ENCODE measurements around the gene PIPOX. TPM values are rescaled to one million over a fixed set of nuclear protein-coding genes. Genes with fewer than 3 reads are reported as not detected.

The PIPOX gene
- total and polyA plus RNA-seq, 2 of the 8 experiments (the other 6 are each of a cell fraction or from before 2014, with no cell fraction given) = 57.2 to 99.6 TPM

- Histone ChIP-seq H3K27ac (ENCODE audit: low read depth, low read length) (no peak overlapping the region), H4K8ac (ENCODE audit: extremely low read depth, insufficient read depth, low read length) (no peak overlapping the region; the same call in 1 of the 2 replicates), H3K9me3 (ENCODE audit: insufficient read depth in 2 of 2, low read depth in 1 of 2, low read length in 1 of 2) (no peaks in the 10 kb centered on the region), H4K5ac (ENCODE audit: insufficient read length, low read depth, low read length) (no peak overlapping the region), H2AFZ (ENCODE audit: low read length) (no peak overlapping the region), H3K4me2 (ENCODE audit: insufficient read depth in 1 of 2, low read depth in 2 of 2, low read length in 2 of 2) (no peak overlapping the region), H4K91ac (replicated peaks; ENCODE audit: insufficient read length, low read length) (peak overlapping the region; percentile 56), H2BK20ac (ENCODE audit: low read length) (0 out of 2 replicates have a peak overlapping the region, but pooled peaks have one; percentile 27), H2AK5ac (ENCODE audit: low read depth, low read length) (peak overlapping the region; percentile 68), H2BK5ac (ENCODE audit: low read depth, low read length) (peak overlapping the region; percentile 16; the same call in 1 of the 2 replicates), H3K23me2 (ENCODE audit: low read depth, low read length) (peaks cover 4% of the 10 kb centered on the region; the same call in 1 of the 2 replicates), H3K18ac (ENCODE audit: extremely low read depth, low read length) (peak overlapping the region; percentile 7; the same call in 1 of the 2 replicates), H3K79me2 (ENCODE audit: control insufficient read depth in 1 of 2, insufficient read depth in 2 of 2, low read length in 2 of 2) (peaks cover 0 to 6% of the 10 kb centered on the region in 2 experiments; a peak in 1 of 4 replicates), H3K79me1 (ENCODE audit: low read depth, low read length) (0 out of 2 replicates have a peak, but pooled peaks cover 2% of the 10 kb centered on the region), H3K23ac (ENCODE audit: insufficient read length) (no peak overlapping the region), H3K14ac (ENCODE audit: insufficient read length) (no peak overlapping the region), H3K4ac (replicated peaks; ENCODE audit: insufficient read length, low read depth, low read length) (peak overlapping the region; percentile 3), H3K36me3 (ENCODE audit: control insufficient read depth in 2 of 4, insufficient read depth in 4 of 4, low read length in 3 of 4) (peaks cover 0 to 19% (median 1%) of the 10 kb centered on the region in 4 experiments; a peak in 3 of 8 replicates), H3K4me1 (replicated peaks in 1 of 4; ENCODE audit: control insufficient read depth in 3 of 4, insufficient read depth in 4 of 4, low read length in 3 of 4) (peaks cover 7 to 28% (median 15%) of the 10 kb centered on the region in 4 experiments), H2BK12ac (ENCODE audit: low read depth, low read length) (peak overlapping the region; percentile 62; the same call in 1 of the 2 replicates), H3K56ac (replicated peaks; ENCODE audit: insufficient read length, low read depth, low read length) (no peak overlapping the region), H2BK120ac (replicated peaks; ENCODE audit: low read depth, low read length) (no peak overlapping the region), H3K4me3 (ENCODE audit: extremely low read depth in 1 of 4, insufficient read depth in 2 of 4, low read depth in 3 of 4, low read length in 4 of 4) (no peak overlapping the region), H3K27me3 (replicated peaks in 1 of 4; ENCODE audit: control insufficient read depth in 3 of 4, extremely low read depth in 1 of 4, insufficient read depth in 3 of 4, low read length in 3 of 4) (no peaks in the 10 kb centered on the region), H2BK15ac (ENCODE audit: low read length) (0 out of 2 replicates have a peak overlapping the region, but pooled peaks have one; percentile 6), H4K20me1 (replicated peaks in 1 of 2; ENCODE audit: control insufficient read depth in 1 of 2, insufficient read depth in 2 of 2, low read length in 2 of 2) (no peaks in the 10 kb centered on the region), H3K9ac (replicated peaks in 1 of 4; ENCODE audit: extremely low read depth in 1 of 4, low read depth in 3 of 4, low read length in 3 of 4) (no peak overlapping the region)
- DNase-seq (ENCODE audit: low read depth in 1 of 2, low spot score in 2 of 2) = no peak
- FAIRE-seq = no peak
- POLR2A ChIA-PET (ENCODE audit: partially characterized antibody) = interaction anchor here (1.0 to 3.6 kb wide), 3 partner anchors 8 to 25 kb away, joined by 4 to 43 read pairs (median 7); no protein-coding TSS in a partner anchor
- CTCF ChIA-PET (ENCODE audit: partially characterized antibody) = interaction anchor here (0.7 to 4.8 kb wide), 5 partner anchors 10 to 80 kb away, joined by 3 to 23 read pairs (median 6); no protein-coding TSS in a partner anchor
- 96% methylated on average over 4 of the region's 4 CpGs; no CpG with 5 or more reads in 1 of the 2 experiments for WGBS, 2 experiments (ENCODE audit: extremely low coverage in 1 of 2, insufficient coverage in 1 of 2, insufficient read length in 1 of 2, insufficient replicate concordance in 2 of 2, low coverage in 1 of 2, low lambda C conversion rate in 2 of 2, missing lambda C conversion rate in 1 of 2)
- TF ChIP-seq MAFK (IDR thresholded peaks at IDR 0.05; ENCODE audit: low read depth, low read length) (no peak), CHD1 (IDR thresholded peaks at IDR 0.05; ENCODE audit: low read depth, low read length) (no peak), CTBP2 (IDR thresholded peaks at IDR 0.05; ENCODE audit: borderline replicate concordance, insufficient read depth, insufficient read length, low read length) (no peak), NRF1 (IDR thresholded peaks at IDR 0.05; ENCODE audit: low read depth, low read length) (no peak), TEAD4 (IDR thresholded peaks at IDR 0.05; ENCODE audit: low read depth, low read length) (no peak), SIX5 (IDR thresholded peaks at IDR 0.05; ENCODE audit: low read depth, low read length) (no peak), BRCA1 (IDR thresholded peaks at IDR 0.05; ENCODE audit: low read depth, low read length) (no peak), POLR2AphosphoS5 (IDR thresholded peaks at IDR 0.05; ENCODE audit: low read depth, low read length) (no peak), TAF1 (IDR thresholded peaks at IDR 0.05; ENCODE audit: low read depth, low read length) (no peak), SAP30 (IDR thresholded peaks at IDR 0.05; ENCODE audit: insufficient read depth, insufficient replicate concordance, low read length) (no peak), KDM1A (IDR thresholded peaks at IDR 0.05; ENCODE audit: borderline replicate concordance, low read length) (no peak), CREB1 (IDR thresholded peaks at IDR 0.05) (no peak)
- TF ChIP-seq, protein P1, sequence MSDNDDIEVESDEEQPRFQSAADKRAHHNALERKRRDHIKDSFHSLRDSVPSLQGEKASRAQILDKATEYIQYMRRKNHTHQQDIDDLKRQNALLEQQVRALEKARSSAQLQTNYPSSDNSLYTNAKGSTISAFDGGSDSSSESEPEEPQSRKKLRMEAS (IDR thresholded peaks at IDR 0.05) = no peak
These were observed 2.1 kb downstream of the PIPOX start for GRCh38 chr17:29045026-29045425.
